Liver (tissue), 9 donors: ENCODE measurements around the gene EXOSC5. TPM values are rescaled to one million over a fixed set of nuclear protein-coding genes. Genes with fewer than 3 reads are reported as not detected.

Source experiments
- DNase-seq: peaks from one replicate; pipeline ENCODE4 v3.0.0-alpha.2; 2017; ENCODE audit warnings: low spot score
- H3K27ac ChIP-seq, 2 donors: one replicate each; pipeline ENCODE4 v1.7.0; 2013; ENCODE audit warnings: inconsistent platforms in 2 of 2, low read length in 2 of 2, control low read depth in 1 of 2, low read depth in 1 of 2, mild to moderate bottlenecking in 1 of 2
- H3K27me3 ChIP-seq, 4 donors: one replicate each; pipeline versions ENCODE4 v1.6.1 to v1.7.0; 2013; ENCODE audit warnings: low read length in 3 of 4, inconsistent platforms in 1 of 4, mild to moderate bottlenecking in 1 of 4, moderate library complexity in 1 of 4; ENCODE audit not compliant: control insufficient read depth in 4 of 4, insufficient read depth in 4 of 4
- H3K36me3 ChIP-seq, 4 donors: one replicate each; pipeline versions ENCODE4 v1.6.1 to v1.7.0; 2013; ENCODE audit warnings: low read length in 3 of 4, mild to moderate bottlenecking in 3 of 4, low read depth in 1 of 4, moderate library complexity in 1 of 4; ENCODE audit not compliant: control insufficient read depth in 4 of 4, insufficient read depth in 3 of 4
- H3K4me1 ChIP-seq, 4 donors: one replicate each; pipeline versions ENCODE4 v1.6.1 to v1.7.0; 2013; ENCODE audit warnings: low read length in 3 of 4, mild to moderate bottlenecking in 3 of 4, moderate library complexity in 1 of 4; ENCODE audit not compliant: control insufficient read depth in 4 of 4, insufficient read depth in 4 of 4
- H3K4me3 ChIP-seq, 3 donors: one replicate each; pipeline versions ENCODE4 v1.6.1 to v1.7.0; 2013; ENCODE audit warnings: low read length in 3 of 3, control low read depth in 1 of 3, low read depth in 1 of 3, mild to moderate bottlenecking in 1 of 3
- H3K9ac ChIP-seq, 2 donors: one replicate each; pipeline ENCODE4 v1.7.0; 2013; ENCODE audit warnings: low read length in 2 of 2, mild to moderate bottlenecking in 2 of 2, moderate library complexity in 2 of 2, control low read depth in 1 of 2, low read depth in 1 of 2
- H3K9me3 ChIP-seq, 4 donors: one replicate each; pipeline versions ENCODE4 v1.6.1 to v1.7.0; 2013; ENCODE audit warnings: low read length in 3 of 4; ENCODE audit not compliant: control insufficient read depth in 4 of 4
- ATF3 ChIP-seq: IDR thresholded peaks from 2 replicates; pipeline ENCODE4 v1.6.1; 2016; ENCODE audit warnings: antibody characterized with exemption
- CTCF ChIP-seq: fragments of 150-350 bp; IDR thresholded peaks from 2 replicates; pipeline ENCODE4 v1.5.1; 2017; ENCODE audit warnings: improper control_type of control experiment, low read depth, low read length; ENCODE audit not compliant: missing input control
- EGR1 ChIP-seq, 2 donors: IDR thresholded peaks; 2 replicates each; pipeline ENCODE4 v1.6.1; 2016 to 2018; ENCODE audit warnings: antibody characterized with exemption in 2 of 2, low read depth in 2 of 2
- FOXA1 ChIP-seq: IDR thresholded peaks from 2 replicates; pipeline ENCODE4 v1.6.1; 2016; ENCODE audit warnings: antibody characterized with exemption
- GABPA ChIP-seq, 2 donors: IDR thresholded peaks in 1 of 2; conservative IDR thresholded peaks in 1 of 2; 2 replicates each; pipeline ENCODE4 v1.6.1; 2016; ENCODE audit warnings: antibody characterized with exemption in 2 of 2, mild to moderate bottlenecking in 1 of 2, moderate library complexity in 1 of 2
- HNF4A ChIP-seq, 2 donors: conservative IDR thresholded peaks; 2 replicates each; pipeline ENCODE4 v1.6.1; 2016; ENCODE audit warnings: antibody characterized with exemption in 2 of 2, mild to moderate bottlenecking in 2 of 2
- HNF4G ChIP-seq: IDR thresholded peaks from 2 replicates; pipeline ENCODE4 v1.6.1; 2016; ENCODE audit warnings: antibody characterized with exemption
- MAX ChIP-seq: IDR thresholded peaks from 2 replicates; pipeline ENCODE4 v1.6.1; 2016; ENCODE audit warnings: antibody characterized with exemption
- NR2F2 ChIP-seq: IDR thresholded peaks from 2 replicates; pipeline ENCODE4 v1.6.1; 2016; ENCODE audit warnings: antibody characterized with exemption
- REST ChIP-seq: IDR thresholded peaks from 2 replicates; pipeline ENCODE4 v1.6.1; 2016; ENCODE audit warnings: antibody characterized with exemption, mild to moderate bottlenecking
- RXRA ChIP-seq, 2 donors: IDR thresholded peaks; 2 replicates each; pipeline ENCODE4 v1.6.1; 2017 to 2018; ENCODE audit warnings: antibody characterized with exemption in 2 of 2, mild to moderate bottlenecking in 1 of 2
- SP1 ChIP-seq: IDR thresholded peaks from 2 replicates; pipeline ENCODE4 v1.6.1; 2018; ENCODE audit warnings: antibody characterized with exemption, mild to moderate bottlenecking
- TAF1 ChIP-seq: conservative IDR thresholded peaks from 2 replicates; pipeline ENCODE4 v1.6.1; 2016; ENCODE audit warnings: antibody characterized with exemption, mild to moderate bottlenecking
- YY1 ChIP-seq: IDR thresholded peaks from 2 replicates; pipeline ENCODE4 v1.6.1; 2016; ENCODE audit warnings: antibody characterized with exemption, mild to moderate bottlenecking
- ZBTB33 ChIP-seq: IDR thresholded peaks from 2 replicates; pipeline ENCODE4 v1.6.1; 2016; ENCODE audit warnings: antibody characterized with exemption
- WGBS: extraction: QIAGEN DNeasy Blood & Tissue Kit; methylation state at CpG from one replicate; pipeline ENCODE4 v1.1.7; 2013; 5-methylcytosine and 5-hydroxymethylcytosine counted together
- polyA plus RNA-seq, 2 donors: library from polyadenylated mRNA; stranded (reverse) in 1 of 2; unstranded in 1 of 2; fragments of 200-250 nt in 1 of 2; fragments of >200 nt in 1 of 2; fragmentation: Nextera tagmentation in 1 of 2; extraction: Ambion mirVana in 1 of 2; gene quantifications; one replicate each; pipeline versions ENCODE4 v1.2.1 to v1.2.3, GENCODE V29; 2013 to 2015
- total RNA-seq, 2 donors: library from RNA; depleted of rRNA; stranded (reverse); fragments of >200 nt; gene quantifications; one replicate each; pipeline ENCODE4 v1.2.3, GENCODE V29; 2014
- donor health status: healthy.
- donor health status: healthy.
- donor health status: healthy.
- donor health status: healthy.
- donor health status: healthy.

Gene EXOSC5
- total and polyA plus RNA-seq, 4 donors, result 8.3 to 26.7 (median 18.9) TPM

GRCh38 chr19:41355035-41355434 lies 42.1 kb downstream of the EXOSC5 start:
- Histone ChIP-seq H3K9me3 (no peaks in the 10 kb centered on the region), H3K36me3 (no peaks in the 10 kb centered on the region), H3K4me3 (no peak overlapping the region), H3K27me3 (no peaks in the 10 kb centered on the region), H3K9ac (no peak overlapping the region), H3K27ac (no peak overlapping the region), H3K4me1 (peaks cover 0 to 34% (median 20%) of the 10 kb centered on the region in 4 donors)
- no peak for DNase-seq
- TF ChIP-seq ZBTB33, result no peak
- TF ChIP-seq YY1, result no peak
- no peak for TF ChIP-seq REST
- TF ChIP-seq RXRA (IDR thresholded peaks at IDR 0.05), result no peak
- no peak for TF ChIP-seq ATF3
- no peak for TF ChIP-seq TAF1
- no peak for TF ChIP-seq CTCF
- no peak for TF ChIP-seq HNF4G
- no peak for TF ChIP-seq MAX
- TF ChIP-seq SP1, result no peak
- 92% methylated on average over 1 of the region's 1 CpG for WGBS

GRCh38 chr19:41354343-41354953 lies 42.7 kb downstream of the EXOSC5 start:
- Histone ChIP-seq H3K4me1 (peaks cover 0 to 34% (median 20%) of the 10 kb centered on the region in 4 donors), H3K9me3 (no peaks in the 10 kb centered on the region), H3K9ac (no peak overlapping the region), H3K27ac (peak overlapping the region; percentile 31 to 73), H3K36me3 (no peaks in the 10 kb centered on the region), H3K27me3 (no peaks in the 10 kb centered on the region), H3K4me3 (peak overlapping the region in 1 of 3 donors; percentile 61)
- WGBS, result 93% methylated on average over 23 of the region's 23 CpGs
- TF ChIP-seq GABPA (IDR thresholded peaks at IDR 0.05 in 1 of 2, conservative IDR thresholded peaks at IDR 0.05 in 1 of 2) (no peak), REST (no peak), HNF4A (conservative IDR thresholded peaks at IDR 0.05) (no peak), NR2F2 (no peak), EGR1 (IDR thresholded peaks at IDR 0.05; ENCODE audit: low read depth in 2 of 2) (no peak), ZBTB33 (no peak), SP1 (no peak), ATF3 (no peak), FOXA1 (no peak), TAF1 (no peak), MAX (no peak)
- no peak for DNase-seq
